ENCODE measurements around the gene NUP62CL.
"Not testable (repeated sequence)": the region's sequence is repeated elsewhere in the genome, so short reads cannot be mapped to it uniquely, and the experiment has no call there.

NUP62CL gene

DNA sequence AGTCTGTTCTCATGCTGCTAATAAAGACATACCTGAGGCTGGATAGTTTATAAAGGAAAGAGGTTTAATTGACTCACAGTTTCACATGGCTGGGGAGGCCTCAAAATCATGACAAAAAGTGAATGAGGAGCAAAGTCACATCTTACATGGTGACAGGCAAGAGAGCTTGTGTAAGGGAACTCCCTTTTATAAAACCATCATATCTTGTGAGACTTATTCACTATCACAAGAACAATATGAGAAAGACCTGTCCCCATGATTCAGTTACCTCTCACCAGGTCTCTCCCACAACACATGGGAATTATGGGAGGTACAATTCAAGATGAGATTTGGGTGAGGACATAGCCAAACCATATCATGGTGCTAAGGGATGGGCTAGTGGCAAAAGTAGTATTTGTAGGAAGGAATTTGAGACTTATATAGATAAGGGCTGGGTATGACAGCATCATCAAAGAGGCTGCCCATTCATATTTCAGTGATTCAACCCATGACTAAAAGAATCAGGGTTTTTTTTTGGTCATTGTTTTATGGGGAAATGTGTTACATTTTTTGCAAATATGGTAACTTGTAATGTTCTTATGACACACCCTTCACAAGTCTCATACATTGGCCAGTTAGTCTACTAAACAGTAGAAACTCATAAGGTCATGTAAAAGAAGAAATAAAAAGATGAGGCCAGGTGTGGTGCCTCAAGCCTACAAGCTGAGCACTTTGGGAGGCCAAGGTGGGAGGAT lies 34.7 kb downstream of the NUP62CL start:
- Histone ChIP-seq H3K4me3 (ENCODE audit: low read length) (no peak overlapping the region), H3K9me3 (ENCODE audit: control insufficient read depth, low read length) (no peaks in the 10 kb centered on the region), H3K36me3 (ENCODE audit: control insufficient read depth, insufficient read depth, low read length) (no peaks in the 10 kb centered on the region), H3K4me1 (ENCODE audit: control insufficient read depth, insufficient read depth, low read length) (no peaks in the 10 kb centered on the region), H3K27me3 (ENCODE audit: control insufficient read depth, insufficient read depth, low read length) (no peaks in the 10 kb centered on the region), H3K9ac (ENCODE audit: low read length) (no peak overlapping the region)

DNA sequence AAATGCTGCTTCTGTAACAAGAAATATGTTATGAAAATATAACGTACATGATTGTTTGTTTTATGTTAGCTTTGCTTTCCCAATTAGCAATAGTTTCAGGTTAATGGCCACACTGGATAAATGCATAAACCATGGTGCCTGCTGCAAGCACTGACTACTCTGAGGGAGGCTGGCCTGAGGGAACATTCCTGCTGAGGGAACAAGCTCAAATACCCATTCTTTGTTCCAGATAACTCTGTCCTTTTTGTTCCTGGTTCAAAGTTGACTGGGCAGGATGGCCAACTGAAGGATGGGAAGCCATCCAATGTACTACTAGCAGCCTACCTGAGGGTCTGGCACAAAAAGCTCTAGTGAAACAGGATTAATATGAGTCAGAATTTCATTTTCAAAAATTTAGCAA lies 37.5 kb downstream of the NUP62CL start:
- Histone ChIP-seq H3K4me1 (ENCODE audit: control insufficient read depth, insufficient read depth, low read length) (no peaks in the 10 kb centered on the region), H3K9ac (ENCODE audit: low read length) (no peak overlapping the region), H3K36me3 (ENCODE audit: control insufficient read depth, insufficient read depth, low read length) (no peaks in the 10 kb centered on the region)

DNA sequence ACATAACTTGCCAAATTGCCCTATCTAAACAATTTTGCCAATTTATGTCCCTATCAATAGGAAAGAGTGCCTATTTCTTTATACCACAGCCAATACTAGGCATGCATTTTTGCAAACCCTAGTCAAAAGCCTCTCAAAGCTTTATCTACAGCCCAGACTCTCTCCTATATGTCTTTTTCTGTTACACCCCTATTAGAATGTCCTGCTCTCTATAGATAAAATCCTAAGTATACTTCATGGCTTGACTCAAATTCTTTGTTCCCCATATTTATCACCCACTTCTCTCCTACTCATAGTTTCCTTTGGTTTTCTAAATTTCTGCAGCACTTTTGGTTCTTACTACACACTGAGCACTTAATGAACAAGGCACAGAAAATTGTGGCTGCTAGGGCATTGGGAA lies 38.0 kb downstream of the NUP62CL start:
- H3K4me1 ChIP-seq (ENCODE audit: control insufficient read depth, insufficient read depth, low read length): no peaks in the 10 kb centered on the region
- H3K9ac ChIP-seq (ENCODE audit: low read length): no peak overlapping the region
- H3K36me3 ChIP-seq (ENCODE audit: control insufficient read depth, insufficient read depth, low read length): no peaks in the 10 kb centered on the region
- H3K27me3 ChIP-seq (ENCODE audit: control insufficient read depth, insufficient read depth, low read length): no peaks in the 10 kb centered on the region
- no peak overlapping the region for H3K4me3 ChIP-seq (ENCODE audit: low read length)
- no peaks in the 10 kb centered on the region for H3K9me3 ChIP-seq (ENCODE audit: control insufficient read depth, low read length)

More for the DNA sequence above, 37.5 kb downstream of the NUP62CL start:
- Histone ChIP-seq H3K4me3 (ENCODE audit: low read length) (no peak overlapping the region), H3K9me3 (ENCODE audit: control insufficient read depth, low read length) (no peaks in the 10 kb centered on the region), H3K27me3 (ENCODE audit: control insufficient read depth, insufficient read depth, low read length) (no peaks in the 10 kb centered on the region)

DNA sequence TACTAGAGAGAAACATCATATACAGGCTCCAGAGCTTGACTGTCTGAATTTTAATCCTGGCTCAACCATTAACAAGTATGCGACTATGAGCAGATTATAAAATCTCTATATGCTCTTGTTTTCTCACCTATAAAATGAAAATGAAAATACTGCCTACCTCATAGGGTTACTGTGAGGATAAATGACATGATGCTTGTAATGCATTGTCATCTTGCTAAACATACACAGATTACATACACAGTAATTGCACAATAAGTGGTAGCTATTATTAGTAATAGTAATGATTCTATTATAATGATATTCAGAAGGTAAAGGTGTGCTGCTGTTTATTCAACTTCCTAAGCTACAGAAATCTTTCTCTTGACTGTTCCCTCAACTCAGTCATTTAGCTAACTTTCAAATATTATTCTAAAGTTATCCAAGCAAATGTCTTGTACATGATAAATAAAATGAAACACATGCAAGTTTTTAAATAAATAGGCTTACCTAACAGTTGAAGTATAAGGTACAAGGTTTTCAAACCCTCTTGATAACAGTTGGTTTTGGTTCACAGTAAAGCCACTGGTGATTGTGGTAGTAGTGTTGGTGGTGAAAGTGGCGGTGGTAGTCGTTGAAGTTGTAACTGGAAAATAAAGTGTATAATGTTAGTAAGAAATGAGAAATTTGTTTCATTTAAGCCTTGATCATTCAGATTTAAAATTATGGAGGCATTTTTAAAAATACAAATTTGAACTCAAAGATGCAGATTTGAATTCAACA lies 38.9 kb downstream of the NUP62CL start:
- no peak overlapping the region for H3K4me3 ChIP-seq (ENCODE audit: low read length)
- H3K27me3 ChIP-seq (ENCODE audit: control insufficient read depth, insufficient read depth, low read length): no peaks in the 10 kb centered on the region
- H3K9ac ChIP-seq (ENCODE audit: low read length): no peak overlapping the region
- H3K36me3 ChIP-seq (ENCODE audit: control insufficient read depth, insufficient read depth, low read length): no peaks in the 10 kb centered on the region
- no peaks in the 10 kb centered on the region for H3K9me3 ChIP-seq (ENCODE audit: control insufficient read depth, low read length)
- no peaks in the 10 kb centered on the region for H3K4me1 ChIP-seq (ENCODE audit: control insufficient read depth, insufficient read depth, low read length)

DNA sequence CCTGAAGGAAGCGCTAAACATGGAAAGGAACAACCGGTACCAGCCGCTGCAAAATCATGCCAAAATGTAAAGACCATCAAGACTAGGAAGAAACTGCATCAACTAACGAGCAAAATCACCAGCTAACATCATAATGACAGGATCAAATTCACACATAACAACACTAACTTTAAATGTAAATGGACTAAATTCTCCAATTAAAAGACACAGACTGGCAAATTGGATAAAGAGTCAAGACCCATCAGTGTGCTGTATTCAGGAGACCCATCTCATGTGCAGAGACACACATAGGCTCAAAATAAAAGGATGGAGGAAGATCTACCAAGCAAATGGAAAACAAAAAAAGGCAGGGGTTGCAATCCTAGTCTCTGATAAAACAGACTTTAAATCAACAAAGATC lies 48.6 kb downstream of the NUP62CL start:
- not testable (repeated sequence) for H3K9ac ChIP-seq (ENCODE audit: low read length); H3K27me3 ChIP-seq (ENCODE audit: control insufficient read depth, insufficient read depth, low read length); H3K36me3 ChIP-seq (ENCODE audit: control insufficient read depth, insufficient read depth, low read length); H3K9me3 ChIP-seq (ENCODE audit: control insufficient read depth, low read length); H3K4me1 ChIP-seq (ENCODE audit: control insufficient read depth, insufficient read depth, low read length); H3K4me3 ChIP-seq (ENCODE audit: low read length)

DNA sequence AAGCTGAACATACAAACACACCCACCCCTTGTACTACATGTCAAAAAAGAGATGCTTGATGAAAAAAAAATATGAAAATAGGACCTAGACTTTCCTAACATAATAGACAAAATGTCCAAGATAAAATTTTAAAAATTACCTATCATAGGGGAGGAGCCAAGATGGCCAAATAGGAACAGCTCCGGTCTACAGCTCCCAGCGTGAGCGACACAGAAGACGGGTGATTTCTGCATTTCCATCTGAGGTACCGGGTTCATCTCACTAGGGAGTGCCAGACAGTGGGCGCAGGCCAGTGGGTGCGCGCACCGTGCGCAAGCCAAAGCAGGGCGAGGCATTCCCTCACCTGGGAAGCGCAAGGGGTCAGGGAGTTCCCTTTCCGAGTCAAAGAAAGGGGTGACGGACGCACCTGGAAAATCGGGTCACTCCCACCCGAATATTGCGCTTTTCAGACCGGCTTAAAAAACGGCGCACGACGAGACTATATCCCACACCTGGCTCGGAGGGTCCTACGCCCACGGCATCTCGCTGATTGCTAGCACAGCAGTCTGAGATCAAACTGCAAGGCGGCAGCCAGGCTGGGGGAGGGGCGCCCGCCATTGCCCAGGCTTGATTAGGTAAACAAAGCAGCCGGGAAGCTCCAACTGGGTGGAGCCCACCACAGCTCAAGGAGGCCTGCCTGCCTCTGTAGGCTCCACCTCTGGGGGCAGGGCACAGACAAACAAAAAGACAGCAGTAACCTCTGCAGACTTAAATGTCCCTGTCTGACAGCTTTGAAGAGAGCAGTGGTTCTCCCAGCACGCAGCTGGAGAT lies 50.4 kb downstream of the NUP62CL start:
- not testable (repeated sequence) for H3K4me1 ChIP-seq (ENCODE audit: control insufficient read depth, insufficient read depth, low read length); H3K27me3 ChIP-seq (ENCODE audit: control insufficient read depth, insufficient read depth, low read length); H3K9ac ChIP-seq (ENCODE audit: low read length); H3K4me3 ChIP-seq (ENCODE audit: low read length); H3K36me3 ChIP-seq (ENCODE audit: control insufficient read depth, insufficient read depth, low read length); H3K9me3 ChIP-seq (ENCODE audit: control insufficient read depth, low read length)

DNA sequence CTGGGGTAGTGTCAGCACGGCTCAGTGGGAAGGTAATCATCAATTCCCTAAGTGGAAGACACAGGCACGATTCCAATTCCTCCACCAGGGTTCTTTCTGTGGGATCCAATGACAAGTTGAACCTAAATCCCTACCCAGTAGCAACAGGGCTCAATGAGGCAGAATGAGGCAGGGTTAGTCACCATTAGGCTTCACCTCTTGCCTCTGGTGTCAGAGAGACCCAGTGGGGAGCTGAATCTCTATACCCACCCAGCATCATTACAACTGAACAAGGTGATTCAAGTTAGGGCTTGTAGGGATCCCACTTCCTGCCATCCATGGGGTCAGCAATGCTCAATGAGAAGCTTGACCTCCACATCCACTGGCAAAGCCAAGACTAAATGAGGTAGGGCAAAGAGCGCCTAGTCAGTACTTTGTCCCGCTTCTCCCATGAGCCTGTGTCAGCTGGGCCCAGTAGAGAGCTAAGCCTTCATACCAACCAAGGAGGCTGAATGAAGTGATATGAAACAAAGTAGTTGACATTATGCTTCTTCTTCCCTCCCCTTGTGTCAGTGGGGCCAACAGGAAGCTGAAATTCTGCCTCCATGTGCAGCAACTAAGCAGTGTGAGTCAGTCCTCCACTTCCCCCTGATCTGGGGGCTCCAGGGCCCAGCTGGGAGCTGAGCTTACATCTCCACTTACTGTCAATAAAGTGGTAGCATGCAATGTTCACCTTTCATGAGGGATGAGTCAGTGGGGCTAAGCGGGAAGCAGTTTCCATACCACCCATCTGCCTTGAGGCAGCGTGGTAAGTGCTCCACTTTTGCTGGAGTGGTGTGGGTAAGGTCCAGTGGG lies 51.2 kb downstream of the NUP62CL start:
- Histone ChIP-seq H3K36me3 (ENCODE audit: control insufficient read depth, insufficient read depth, low read length) (no peaks in the 10 kb centered on the region), H3K27me3 (ENCODE audit: control insufficient read depth, insufficient read depth, low read length) (no peaks in the 10 kb centered on the region), H3K4me1 (ENCODE audit: control insufficient read depth, insufficient read depth, low read length) (no peaks in the 10 kb centered on the region), H3K4me3 (ENCODE audit: low read length) (no peak overlapping the region), H3K9me3 (ENCODE audit: control insufficient read depth, low read length) (no peaks in the 10 kb centered on the region), H3K9ac (ENCODE audit: low read length) (no peak overlapping the region)

DNA sequence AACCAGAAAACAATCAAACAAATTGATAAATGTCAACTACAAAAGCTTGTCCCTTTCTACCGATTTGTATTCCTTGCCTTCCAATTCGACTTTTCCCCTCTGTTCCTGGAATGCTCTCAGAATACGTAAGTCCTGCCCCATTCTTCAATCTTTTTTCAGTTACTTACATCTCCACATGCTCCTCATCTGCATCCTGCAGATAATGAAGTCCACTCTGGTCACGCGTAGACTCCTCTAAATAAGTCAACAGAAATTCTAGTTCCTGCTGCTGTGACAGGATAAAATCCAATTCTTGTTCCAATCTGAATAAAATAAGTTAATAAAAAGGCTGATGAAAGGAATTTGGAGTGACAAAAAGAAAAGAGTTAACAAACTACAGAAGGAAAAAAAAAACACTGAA lies 53.2 kb downstream of the NUP62CL start:
- H3K27me3 ChIP-seq (ENCODE audit: control insufficient read depth, insufficient read depth, low read length): no peaks in the 10 kb centered on the region
- no peaks in the 10 kb centered on the region for H3K36me3 ChIP-seq (ENCODE audit: control insufficient read depth, insufficient read depth, low read length)
- no peaks in the 10 kb centered on the region for H3K9me3 ChIP-seq (ENCODE audit: control insufficient read depth, low read length)
- no peaks in the 10 kb centered on the region for H3K4me1 ChIP-seq (ENCODE audit: control insufficient read depth, insufficient read depth, low read length)
- no peak overlapping the region for H3K9ac ChIP-seq (ENCODE audit: low read length)
- H3K4me3 ChIP-seq (ENCODE audit: low read length): no peak overlapping the region

DNA sequence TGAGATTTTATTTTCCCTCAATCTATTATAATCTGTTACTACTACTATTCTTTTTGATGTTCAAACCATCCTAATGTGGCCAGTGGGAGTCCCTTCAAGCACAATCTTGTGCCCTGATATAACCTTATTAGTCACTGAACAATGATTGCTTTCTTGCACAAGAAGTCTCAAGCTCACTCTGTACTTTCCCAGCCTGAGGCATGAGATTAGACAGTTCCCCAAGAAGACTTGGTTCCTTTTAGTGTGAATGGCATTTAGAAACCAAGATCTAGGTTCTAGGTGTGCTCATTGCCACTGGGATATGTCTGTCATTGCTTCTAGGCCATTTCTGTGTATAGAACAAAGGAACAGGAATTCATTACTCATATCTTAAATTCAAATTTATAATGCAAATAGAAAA lies 59.6 kb downstream of the NUP62CL start:
- no peaks in the 10 kb centered on the region for H3K9me3 ChIP-seq (ENCODE audit: control insufficient read depth, low read length)
- H3K4me1 ChIP-seq (ENCODE audit: control insufficient read depth, insufficient read depth, low read length): no peaks in the 10 kb centered on the region
- H3K27me3 ChIP-seq (ENCODE audit: control insufficient read depth, insufficient read depth, low read length): no peaks in the 10 kb centered on the region
- H3K36me3 ChIP-seq (ENCODE audit: control insufficient read depth, insufficient read depth, low read length): no peaks in the 10 kb centered on the region
- no peak overlapping the region for H3K4me3 ChIP-seq (ENCODE audit: low read length)
- H3K9ac ChIP-seq (ENCODE audit: low read length): no peak overlapping the region

DNA sequence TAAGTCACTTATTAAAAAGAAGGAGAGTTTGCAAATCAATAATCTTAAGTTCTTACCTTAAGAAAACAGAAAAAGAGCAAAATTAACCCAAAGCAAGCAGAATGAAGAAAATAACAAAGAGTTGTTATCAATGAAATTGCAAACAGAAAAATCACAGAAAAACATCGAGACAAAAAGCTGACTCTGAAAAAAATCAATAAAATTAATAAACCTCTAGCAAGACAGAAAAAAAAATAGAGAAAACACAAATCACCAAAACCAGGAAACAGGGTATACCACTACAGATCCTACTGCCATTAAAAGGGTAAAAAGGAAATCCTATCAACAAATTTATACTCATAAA lies 70.3 kb downstream of the NUP62CL start:
- no peaks in the 10 kb centered on the region for H3K4me1 ChIP-seq (ENCODE audit: control insufficient read depth, insufficient read depth, low read length)
- H3K4me3 ChIP-seq (ENCODE audit: low read length): no peak overlapping the region

DNA sequence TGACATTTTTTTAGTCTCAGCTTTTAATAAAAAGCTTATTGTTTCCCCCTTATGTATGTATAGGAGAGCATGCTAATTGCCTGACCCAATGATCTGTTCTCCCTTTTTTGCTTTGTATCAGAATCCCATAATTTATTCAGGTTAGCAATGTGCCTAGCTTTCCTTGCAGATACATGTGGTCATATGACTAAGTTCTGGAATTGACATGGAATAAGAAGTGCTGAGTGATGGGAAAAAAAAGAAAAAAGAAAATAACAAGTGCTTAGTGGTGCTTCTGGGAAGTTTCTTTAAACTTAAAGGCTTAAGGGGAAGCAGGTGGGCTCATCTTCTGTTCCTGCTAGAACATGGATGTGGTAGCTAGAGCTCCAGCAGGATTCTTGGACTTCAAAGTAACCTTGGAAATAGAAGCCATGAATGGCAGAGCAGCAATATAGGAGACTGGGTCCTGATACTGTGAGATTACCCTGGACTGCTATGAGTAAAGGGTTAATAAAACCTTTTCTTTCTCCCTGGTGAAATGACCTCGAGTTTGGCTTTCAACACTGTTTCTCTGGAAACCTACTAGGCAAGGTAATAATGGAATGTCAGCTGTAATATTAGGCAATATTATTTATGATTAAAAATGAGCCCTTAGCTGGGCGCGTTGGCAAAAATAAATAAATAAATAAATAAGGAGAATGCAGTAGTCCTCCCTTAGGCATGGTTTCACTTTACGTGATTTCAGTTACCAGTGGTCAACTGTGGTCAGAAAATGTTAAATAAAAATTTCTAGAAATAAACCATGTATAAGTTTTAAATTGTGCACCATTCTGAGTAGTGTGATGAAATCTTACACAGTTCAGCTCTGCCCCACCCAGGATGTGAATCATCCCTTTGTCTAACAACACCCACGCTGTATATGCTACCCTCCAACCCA lies 70.9 kb downstream of the NUP62CL start:
- no peaks in the 10 kb centered on the region for H3K9me3 ChIP-seq (ENCODE audit: control insufficient read depth, low read length)
- no peaks in the 10 kb centered on the region for H3K36me3 ChIP-seq (ENCODE audit: control insufficient read depth, insufficient read depth, low read length)
- no peaks in the 10 kb centered on the region for H3K4me1 ChIP-seq (ENCODE audit: control insufficient read depth, insufficient read depth, low read length)
- no peaks in the 10 kb centered on the region for H3K27me3 ChIP-seq (ENCODE audit: control insufficient read depth, insufficient read depth, low read length)
- H3K4me3 ChIP-seq (ENCODE audit: low read length): no peak overlapping the region
- no peak overlapping the region for H3K9ac ChIP-seq (ENCODE audit: low read length)

More for the DNA sequence above, 70.3 kb downstream of the NUP62CL start:
- no peaks in the 10 kb centered on the region for H3K9me3 ChIP-seq (ENCODE audit: control insufficient read depth, low read length)
- H3K9ac ChIP-seq (ENCODE audit: low read length): no peak overlapping the region
- no peaks in the 10 kb centered on the region for H3K36me3 ChIP-seq (ENCODE audit: control insufficient read depth, insufficient read depth, low read length)
- no peaks in the 10 kb centered on the region for H3K27me3 ChIP-seq (ENCODE audit: control insufficient read depth, insufficient read depth, low read length)
